Sigmoid colon (tissue), 7 donors: ENCODE measurements around the gene NFX1. TPM values are rescaled to one million over a fixed set of nuclear protein-coding genes. Genes with fewer than 3 reads are reported as not detected.

Experiments used
- DNase-seq: peaks from one replicate; pipeline ENCODE4 v3.0.0-alpha.2; 2019
- H3K27ac ChIP-seq, 4 donors: fragments of 200-600 bp; sonication (generic); one replicate each; pipeline ENCODE4 v1.5.1; 2016 to 2019; ENCODE audit warnings: mild to moderate bottlenecking in 1 of 4
- H3K27me3 ChIP-seq, 3 donors: fragments of 200-600 bp; sonication (generic); one replicate each; pipeline ENCODE4 v1.5.1; 2019; ENCODE audit warnings: mild to moderate bottlenecking in 1 of 3
- H3K36me3 ChIP-seq, 4 donors: fragments of 200-600 bp; sonication (generic); one replicate each; pipeline ENCODE4 v1.5.1; 2016 to 2019
- H3K4me1 ChIP-seq, 4 donors: fragments of 200-600 bp; sonication (generic); one replicate each; pipeline ENCODE4 v1.5.1; 2017 to 2019
- H3K4me3 ChIP-seq, 4 donors: fragments of 200-600 bp; sonication (generic); one replicate each; pipeline ENCODE4 v1.5.1; 2017 to 2019; ENCODE audit warnings: mild to moderate bottlenecking in 2 of 4, moderate library complexity in 1 of 4
- H3K9me3 ChIP-seq, 4 donors: fragments of 200-600 bp in 3 of 4; sonication (generic) in 3 of 4; one replicate each; pipeline versions ENCODE4 v1.5.1 to v1.6.1; 2013 to 2019
- EP300 ChIP-seq, 4 donors: sonication (generic); formaldehyde crosslinking; IDR thresholded peaks; one replicate each; pipeline ENCODE4 v1.6.1; 2017; ENCODE audit warnings: antibody characterized with exemption in 4 of 4
- POLR2A ChIP-seq, 2 donors: fragments of 450-650 bp; IDR thresholded peaks; one replicate each; pipeline ENCODE4 v1.6.1; 2016; ENCODE audit warnings: antibody characterized with exemption in 2 of 2, mild to moderate bottlenecking in 2 of 2, moderate library complexity in 2 of 2
- POLR2AphosphoS5 ChIP-seq, 4 donors: sonication (generic); formaldehyde crosslinking; IDR thresholded peaks; one replicate each; pipeline ENCODE4 v1.6.1; 2017; ENCODE audit warnings: antibody characterized with exemption in 4 of 4
- WGBS, 2 donors: extraction: QIAGEN DNeasy Blood & Tissue Kit; methylation state at CpG; one replicate each; pipeline ENCODE4 v1.1.7; 2013; 5-methylcytosine and 5-hydroxymethylcytosine counted together
- intact Hi-C: fragments of 100-400 bp; cut with DNase I; formaldehyde crosslinking; loops from one replicate; pipeline ENCODE4 v1.15.1; 2023
- polyA plus RNA-seq, 3 donors: library from polyadenylated mRNA; stranded (reverse); fragments of 200-250 nt; gene quantifications; one replicate each; pipeline ENCODE4 v1.2.3, GENCODE V29; 2013
- total RNA-seq, 4 donors: library from RNA; depleted of rRNA; stranded (reverse); fragments of >200 nt; gene quantifications; one replicate each; pipeline ENCODE4 v1.1.0, GENCODE V29; 2016
- TF ChIP-seq, protein P1 (sequence below), 4 experiments: fragments of 450-650 bp in 3 of 4; fragments of 200-600 bp in 1 of 4; IDR thresholded peaks; one replicate each; pipeline ENCODE4 v1.5.1; 2016 to 2019; ENCODE audit warnings: antibody characterized with exemption in 4 of 4, mild to moderate bottlenecking in 3 of 4, moderate library complexity in 2 of 4
- donor health status: healthy with polysubstance abuse.
- donor health status: Bipolar disorder and iron deficiency.
- donor health status: healthy.

The NFX1 gene
- total and polyA plus RNA-seq, 7 donors = 15.7 to 40.7 (median 34.3) TPM

DNA sequence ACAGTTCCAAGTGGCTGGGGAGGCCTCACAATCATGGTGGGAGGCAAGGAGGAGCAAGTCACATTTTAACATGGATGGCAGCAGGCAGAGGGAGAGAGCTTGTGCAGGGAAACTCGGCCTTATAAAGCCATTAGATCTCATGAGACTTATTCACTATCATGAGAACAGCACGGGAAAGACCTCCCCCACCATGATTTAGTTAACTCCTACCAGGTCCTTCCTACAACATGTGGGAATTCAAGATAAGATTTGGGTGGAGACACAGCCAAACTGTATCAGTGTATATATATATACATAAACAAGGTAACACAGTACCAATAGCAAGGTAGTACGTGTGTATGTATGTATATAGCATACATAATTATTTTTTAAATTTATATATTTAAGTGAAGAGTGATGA, 50.9 kb downstream of the NFX1 start:
- Histone ChIP-seq H3K27me3 (no peaks in the 10 kb centered on the region), H3K4me3 (no peak overlapping the region), H3K9me3 (peaks cover 0 to 3% (median 0%) of the 10 kb centered on the region in 4 donors), H3K36me3 (peaks cover 16 to 99% (median 64%) of the 10 kb centered on the region in 4 donors), H3K27ac (no peak overlapping the region), H3K4me1 (peaks cover 0 to 3% (median 0%) of the 10 kb centered on the region in 4 donors)
- intact Hi-C loops = no loop called here
- 96 to 98% methylated on average over 3 of the region's 3 CpGs for WGBS, 2 donors
- no peak for TF ChIP-seq POLR2A (IDR thresholded peaks at IDR 0.05)
- TF ChIP-seq POLR2AphosphoS5 (IDR thresholded peaks at IDR 0.05) = no peak
- TF ChIP-seq, protein P1, sequence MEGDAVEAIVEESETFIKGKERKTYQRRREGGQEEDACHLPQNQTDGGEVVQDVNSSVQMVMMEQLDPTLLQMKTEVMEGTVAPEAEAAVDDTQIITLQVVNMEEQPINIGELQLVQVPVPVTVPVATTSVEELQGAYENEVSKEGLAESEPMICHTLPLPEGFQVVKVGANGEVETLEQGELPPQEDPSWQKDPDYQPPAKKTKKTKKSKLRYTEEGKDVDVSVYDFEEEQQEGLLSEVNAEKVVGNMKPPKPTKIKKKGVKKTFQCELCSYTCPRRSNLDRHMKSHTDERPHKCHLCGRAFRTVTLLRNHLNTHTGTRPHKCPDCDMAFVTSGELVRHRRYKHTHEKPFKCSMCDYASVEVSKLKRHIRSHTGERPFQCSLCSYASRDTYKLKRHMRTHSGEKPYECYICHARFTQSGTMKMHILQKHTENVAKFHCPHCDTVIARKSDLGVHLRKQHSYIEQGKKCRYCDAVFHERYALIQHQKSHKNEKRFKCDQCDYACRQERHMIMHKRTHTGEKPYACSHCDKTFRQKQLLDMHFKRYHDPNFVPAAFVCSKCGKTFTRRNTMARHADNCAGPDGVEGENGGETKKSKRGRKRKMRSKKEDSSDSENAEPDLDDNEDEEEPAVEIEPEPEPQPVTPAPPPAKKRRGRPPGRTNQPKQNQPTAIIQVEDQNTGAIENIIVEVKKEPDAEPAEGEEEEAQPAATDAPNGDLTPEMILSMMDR (IDR thresholded peaks at IDR 0.05) = no peak
- TF ChIP-seq EP300 (IDR thresholded peaks at IDR 0.05) = no peak
- DNase-seq = no peak

DNA sequence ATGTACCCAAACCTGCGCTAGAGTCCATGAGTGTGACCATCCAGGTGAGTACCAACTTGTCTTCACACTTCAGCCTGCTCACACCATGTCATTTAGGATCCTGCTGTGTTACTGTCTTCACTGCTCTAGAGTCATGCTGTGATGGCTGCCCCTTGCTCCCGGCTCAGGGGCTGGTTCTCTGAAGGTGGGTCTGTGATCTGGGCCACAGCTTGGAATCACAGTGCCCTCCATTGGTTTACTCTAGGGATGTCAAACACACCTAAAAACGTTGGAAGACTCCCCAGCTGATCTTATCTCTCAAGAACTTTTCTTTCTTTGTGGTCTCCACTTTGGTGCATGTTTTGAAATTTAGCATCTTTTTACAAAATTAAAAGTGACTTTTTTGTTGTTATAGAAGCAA, 53.8 kb downstream of the NFX1 start:
- peaks cover 0 to 3% (median 0%) of the 10 kb centered on the region in 4 donors for H3K9me3 ChIP-seq
- TF ChIP-seq POLR2A (IDR thresholded peaks at IDR 0.05) (no peak), POLR2AphosphoS5 (IDR thresholded peaks at IDR 0.05) (no peak), EP300 (IDR thresholded peaks at IDR 0.05) (no peak)
- TF ChIP-seq, protein P1 (IDR thresholded peaks at IDR 0.05) = no peak
- H3K4me3 ChIP-seq = no peak overlapping the region
- H3K36me3 ChIP-seq = peaks cover 24 to 92% (median 64%) of the 10 kb centered on the region in 4 donors
- peak overlapping the region in 1 of 4 donors; percentile 3 for H3K27ac ChIP-seq
- 71 to 79% methylated on average over 3 of the region's 3 CpGs for WGBS, 2 donors
- H3K4me1 ChIP-seq = peaks cover 0 to 16% (median 6%) of the 10 kb centered on the region in 4 donors
- no peaks in the 10 kb centered on the region for H3K27me3 ChIP-seq
- no peak for DNase-seq
- intact Hi-C loops = no loop called here

DNA sequence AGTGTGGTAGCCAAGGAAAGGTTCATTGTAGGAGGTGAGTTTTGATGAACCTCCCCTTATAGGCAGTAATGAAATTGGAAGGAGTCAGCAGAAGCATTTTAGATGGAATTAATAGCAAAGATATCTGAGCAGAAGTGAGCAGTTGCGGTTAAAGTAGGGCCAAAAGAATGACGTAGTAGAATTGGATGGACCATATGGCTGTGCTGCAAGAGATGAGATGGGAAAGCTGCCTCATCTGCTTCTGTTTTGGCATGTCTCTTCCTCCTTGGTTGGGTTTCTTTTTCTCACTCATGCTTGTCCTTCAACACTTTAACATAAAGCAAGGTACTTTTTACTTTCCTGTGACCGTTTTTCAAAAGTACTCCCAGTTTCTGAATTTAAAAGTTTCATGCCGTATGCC, 56.2 kb downstream of the NFX1 start:
- Histone ChIP-seq H3K27ac (peak overlapping the region; percentile 46 to 73 (median 62)), H3K9me3 (no peaks in the 10 kb centered on the region), H3K36me3 (peaks cover 14 to 67% (median 41%) of the 10 kb centered on the region in 4 donors), H3K4me3 (no peak overlapping the region), H3K4me1 (peaks cover 0 to 39% (median 27%) of the 10 kb centered on the region in 4 donors), H3K27me3 (no peaks in the 10 kb centered on the region)
- DNase-seq = no peak
- intact Hi-C loops = no loop called here
- WGBS, 2 donors = 92 to 97% methylated on average over 4 of the region's 4 CpGs
- TF ChIP-seq EP300 (IDR thresholded peaks at IDR 0.05) (no peak), POLR2A (IDR thresholded peaks at IDR 0.05) (no peak), POLR2AphosphoS5 (IDR thresholded peaks at IDR 0.05) (no peak)
- TF ChIP-seq, protein P1 (IDR thresholded peaks at IDR 0.05) = no peak

DNA sequence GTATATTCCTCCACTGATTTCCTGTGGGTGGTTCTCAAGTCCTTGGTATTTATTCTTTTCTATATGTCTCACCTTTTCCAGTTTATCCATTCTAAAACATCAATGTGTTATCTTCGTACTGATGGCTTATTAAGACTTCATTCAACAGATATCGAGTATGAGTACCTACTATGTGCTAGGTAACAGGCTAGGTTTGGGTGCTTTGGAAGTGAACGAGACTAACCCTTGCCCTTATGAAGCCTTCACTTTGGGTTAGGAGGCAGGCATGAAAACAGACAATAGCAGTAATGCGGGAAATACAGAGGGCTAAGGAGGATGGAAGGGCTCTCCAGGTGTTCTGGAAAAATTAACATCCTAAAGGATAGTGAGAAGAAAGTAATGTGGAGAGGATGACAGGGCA, 58.7 kb downstream of the NFX1 start:
- H3K4me3 ChIP-seq = no peak overlapping the region
- H3K36me3 ChIP-seq = peaks cover 8 to 43% (median 30%) of the 10 kb centered on the region in 4 donors
- no peaks in the 10 kb centered on the region for H3K27me3 ChIP-seq
- no peak for DNase-seq
- H3K9me3 ChIP-seq = no peaks in the 10 kb centered on the region
- 95 to 97% methylated on average over 4 of the region's 4 CpGs for WGBS, 2 donors
- intact Hi-C loops = no loop called here
- peaks cover 0 to 45% (median 30%) of the 10 kb centered on the region in 4 donors for H3K4me1 ChIP-seq
- TF ChIP-seq, protein P1 (IDR thresholded peaks at IDR 0.05) = no peak
- no peak for TF ChIP-seq EP300 (IDR thresholded peaks at IDR 0.05)
- no peak for TF ChIP-seq POLR2A (IDR thresholded peaks at IDR 0.05)
- TF ChIP-seq POLR2AphosphoS5 (IDR thresholded peaks at IDR 0.05) = no peak
- peak overlapping the region; percentile 62 to 88 (median 76) for H3K27ac ChIP-seq

DNA sequence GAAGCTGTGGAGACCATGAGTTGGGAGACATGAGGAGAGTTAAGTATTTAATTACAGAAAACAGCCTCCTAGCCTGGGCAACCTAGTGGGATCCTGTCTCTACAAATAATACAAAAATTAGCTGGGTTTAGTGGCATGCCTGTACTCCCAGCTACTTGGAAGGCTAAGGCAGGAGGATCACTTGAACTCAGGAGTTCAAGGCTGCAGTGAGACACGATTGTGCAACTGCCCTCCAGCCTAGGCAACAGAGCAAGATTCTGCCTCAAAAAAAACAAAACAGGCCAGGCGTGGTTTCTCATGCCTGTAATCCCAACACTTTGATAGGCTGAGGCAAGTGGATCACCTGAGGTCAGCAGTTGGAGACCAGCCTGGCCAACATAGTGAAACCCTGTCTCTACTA, 59.4 kb downstream of the NFX1 start:
- peaks cover 8 to 36% (median 22%) of the 10 kb centered on the region in 4 donors for H3K36me3 ChIP-seq
- H3K4me1 ChIP-seq = peaks cover 0 to 47% (median 34%) of the 10 kb centered on the region in 4 donors
- no peak for DNase-seq
- H3K4me3 ChIP-seq = no peak overlapping the region
- H3K9me3 ChIP-seq = no peaks in the 10 kb centered on the region
- no peaks in the 10 kb centered on the region for H3K27me3 ChIP-seq
- intact Hi-C loops = no loop called here
- WGBS, 2 donors = 61 to 87% methylated on average over 2 of the region's 2 CpGs
- peak overlapping the region; percentile 62 to 88 (median 76) for H3K27ac ChIP-seq
- TF ChIP-seq, protein P1 (IDR thresholded peaks at IDR 0.05) = no peak
- TF ChIP-seq POLR2AphosphoS5 (IDR thresholded peaks at IDR 0.05) = no peak
- TF ChIP-seq EP300 (IDR thresholded peaks at IDR 0.05) = no peak
- no peak for TF ChIP-seq POLR2A (IDR thresholded peaks at IDR 0.05)
